Measurements from ENCODE around the gene PSD4. TPM values are rescaled to one million over a fixed set of nuclear protein-coding genes. Genes with fewer than 3 reads are reported as not detected.

PSD4 gene
- total RNA-seq, 1 donor from 2014 or later = 1.6 TPM

GRCh38 chr2:113144259-113144658 is 29.5 kb upstream of the PSD4 start:
- no peaks in the 10 kb centered on the region for H3K36me3 ChIP-seq (ENCODE audit: control insufficient read depth in 3 of 3, insufficient read depth in 3 of 3, low read length in 3 of 3)
- H3K4me1 ChIP-seq (ENCODE audit: control insufficient read depth in 3 of 3, insufficient read depth in 3 of 3, low read length in 3 of 3) = no peaks in the 10 kb centered on the region
- H3K9me3 ChIP-seq (ENCODE audit: control insufficient read depth in 3 of 3, low read length in 3 of 3) = no peaks in the 10 kb centered on the region
- H3K27ac ChIP-seq (ENCODE audit: low read depth, low read length) = no peak overlapping the region
- H3K9ac ChIP-seq (ENCODE audit: low read depth in 1 of 3, low read length in 3 of 3) = no peak overlapping the region
- no peak overlapping the region for H3K4me3 ChIP-seq (ENCODE audit: low read length in 3 of 3)
- H3K27me3 ChIP-seq (ENCODE audit: control insufficient read depth in 3 of 3, insufficient read depth in 3 of 3, low read length in 3 of 3) = no peaks in the 10 kb centered on the region

- H3K9me3 ChIP-seq (ENCODE audit: control insufficient read depth in 3 of 3, low read length in 3 of 3) = no peaks in the 10 kb centered on the region
Observed at GRCh38 chr2:113148606-113149552, 24.9 kb upstream of the PSD4 start.

GRCh38 chr2:113149553-113150257 is 24.1 kb upstream of the PSD4 start:
- Histone ChIP-seq H3K27ac (ENCODE audit: low read depth, low read length) (no peak overlapping the region), H3K36me3 (ENCODE audit: control insufficient read depth in 3 of 3, insufficient read depth in 3 of 3, low read length in 3 of 3) (no peaks in the 10 kb centered on the region), H3K9ac (ENCODE audit: low read depth in 1 of 3, low read length in 3 of 3) (no peak overlapping the region), H3K4me3 (ENCODE audit: low read length in 3 of 3) (no peak overlapping the region), H3K27me3 (ENCODE audit: control insufficient read depth in 3 of 3, insufficient read depth in 3 of 3, low read length in 3 of 3) (no peaks in the 10 kb centered on the region), H3K9me3 (ENCODE audit: control insufficient read depth in 3 of 3, low read length in 3 of 3) (no peaks in the 10 kb centered on the region), H3K4me1 (ENCODE audit: control insufficient read depth in 3 of 3, insufficient read depth in 3 of 3, low read length in 3 of 3) (no peaks in the 10 kb centered on the region)

More at GRCh38 chr2:113148606-113149552, 24.9 kb upstream of the PSD4 start:
- H3K27me3 ChIP-seq (ENCODE audit: control insufficient read depth in 3 of 3, insufficient read depth in 3 of 3, low read length in 3 of 3) = no peaks in the 10 kb centered on the region
- no peak overlapping the region for H3K9ac ChIP-seq (ENCODE audit: low read depth in 1 of 3, low read length in 3 of 3)
- H3K36me3 ChIP-seq (ENCODE audit: control insufficient read depth in 3 of 3, insufficient read depth in 3 of 3, low read length in 3 of 3) = no peaks in the 10 kb centered on the region
- H3K4me3 ChIP-seq (ENCODE audit: low read length in 3 of 3) = no peak overlapping the region
- no peak overlapping the region for H3K27ac ChIP-seq (ENCODE audit: low read depth, low read length)
- H3K4me1 ChIP-seq (ENCODE audit: control insufficient read depth in 3 of 3, insufficient read depth in 3 of 3, low read length in 3 of 3) = no peaks in the 10 kb centered on the region

GRCh38 chr2:113150258-113150601 is 23.5 kb upstream of the PSD4 start:
- no peaks in the 10 kb centered on the region for H3K4me1 ChIP-seq (ENCODE audit: control insufficient read depth in 3 of 3, insufficient read depth in 3 of 3, low read length in 3 of 3)
- H3K36me3 ChIP-seq (ENCODE audit: control insufficient read depth in 3 of 3, insufficient read depth in 3 of 3, low read length in 3 of 3) = no peaks in the 10 kb centered on the region
- no peak overlapping the region for H3K9ac ChIP-seq (ENCODE audit: low read depth in 1 of 3, low read length in 3 of 3)
- H3K27ac ChIP-seq (ENCODE audit: low read depth, low read length) = no peak overlapping the region
- no peaks in the 10 kb centered on the region for H3K9me3 ChIP-seq (ENCODE audit: control insufficient read depth in 3 of 3, low read length in 3 of 3)
- H3K27me3 ChIP-seq (ENCODE audit: control insufficient read depth in 3 of 3, insufficient read depth in 3 of 3, low read length in 3 of 3) = no peaks in the 10 kb centered on the region
- no peak overlapping the region for H3K4me3 ChIP-seq (ENCODE audit: low read length in 3 of 3)

GRCh38 chr2:113155331-113155730 is 18.4 kb upstream of the PSD4 start:
- no peak overlapping the region for H3K9ac ChIP-seq (ENCODE audit: low read depth in 1 of 3, low read length in 3 of 3)
- H3K27ac ChIP-seq (ENCODE audit: low read depth, low read length) = no peak overlapping the region
- H3K36me3 ChIP-seq (ENCODE audit: control insufficient read depth in 3 of 3, insufficient read depth in 3 of 3, low read length in 3 of 3) = no peaks in the 10 kb centered on the region
- H3K27me3 ChIP-seq (ENCODE audit: control insufficient read depth in 3 of 3, insufficient read depth in 3 of 3, low read length in 3 of 3) = peaks cover 9 to 20% (median 11%) of the 10 kb centered on the region in 3 donors
- no peak overlapping the region for H3K4me3 ChIP-seq (ENCODE audit: low read length in 3 of 3)
- no peaks in the 10 kb centered on the region for H3K9me3 ChIP-seq (ENCODE audit: control insufficient read depth in 3 of 3, low read length in 3 of 3)
- peaks cover 0 to 5% (median 0%) of the 10 kb centered on the region in 3 donors for H3K4me1 ChIP-seq (ENCODE audit: control insufficient read depth in 3 of 3, insufficient read depth in 3 of 3, low read length in 3 of 3)

GRCh38 chr2:113156278-113157117 is 17.3 kb upstream of the PSD4 start:
- no peak overlapping the region for H3K27ac ChIP-seq (ENCODE audit: low read depth, low read length)
- no peaks in the 10 kb centered on the region for H3K36me3 ChIP-seq (ENCODE audit: control insufficient read depth in 3 of 3, insufficient read depth in 3 of 3, low read length in 3 of 3)
- H3K27me3 ChIP-seq (ENCODE audit: control insufficient read depth in 3 of 3, insufficient read depth in 3 of 3, low read length in 3 of 3) = peaks cover 9 to 20% (median 11%) of the 10 kb centered on the region in 3 donors
- peaks cover 0 to 5% (median 0%) of the 10 kb centered on the region in 3 donors for H3K4me1 ChIP-seq (ENCODE audit: control insufficient read depth in 3 of 3, insufficient read depth in 3 of 3, low read length in 3 of 3)
- no peak overlapping the region for H3K4me3 ChIP-seq (ENCODE audit: low read length in 3 of 3)
- H3K9me3 ChIP-seq (ENCODE audit: control insufficient read depth in 3 of 3, low read length in 3 of 3) = no peaks in the 10 kb centered on the region
- no peak overlapping the region for H3K9ac ChIP-seq (ENCODE audit: low read depth in 1 of 3, low read length in 3 of 3)

- Histone ChIP-seq H3K4me1 (ENCODE audit: control insufficient read depth in 3 of 3, insufficient read depth in 3 of 3, low read length in 3 of 3) (peaks cover 0 to 5% (median 0%) of the 10 kb centered on the region in 3 donors), H3K36me3 (ENCODE audit: control insufficient read depth in 3 of 3, insufficient read depth in 3 of 3, low read length in 3 of 3) (no peaks in the 10 kb centered on the region), H3K9ac (ENCODE audit: low read depth in 1 of 3, low read length in 3 of 3) (no peak overlapping the region), H3K27me3 (ENCODE audit: control insufficient read depth in 3 of 3, insufficient read depth in 3 of 3, low read length in 3 of 3) (peaks cover 9 to 20% (median 11%) of the 10 kb centered on the region in 3 donors), H3K4me3 (ENCODE audit: low read length in 3 of 3) (peak overlapping the region in 2 of 3 donors; percentile 24 to 45), H3K9me3 (ENCODE audit: control insufficient read depth in 3 of 3, low read length in 3 of 3) (no peaks in the 10 kb centered on the region), H3K27ac (ENCODE audit: low read depth, low read length) (no peak overlapping the region)
Observed at GRCh38 chr2:113157118-113157896, 16.5 kb upstream of the PSD4 start.

GRCh38 chr2:113157897-113158753 is 15.6 kb upstream of the PSD4 start:
- H3K4me1 ChIP-seq (ENCODE audit: control insufficient read depth in 3 of 3, insufficient read depth in 3 of 3, low read length in 3 of 3) = peaks cover 0 to 5% (median 0%) of the 10 kb centered on the region in 3 donors
- no peaks in the 10 kb centered on the region for H3K9me3 ChIP-seq (ENCODE audit: control insufficient read depth in 3 of 3, low read length in 3 of 3)
- H3K36me3 ChIP-seq (ENCODE audit: control insufficient read depth in 3 of 3, insufficient read depth in 3 of 3, low read length in 3 of 3) = no peaks in the 10 kb centered on the region
- peaks cover 9 to 20% (median 11%) of the 10 kb centered on the region in 3 donors for H3K27me3 ChIP-seq (ENCODE audit: control insufficient read depth in 3 of 3, insufficient read depth in 3 of 3, low read length in 3 of 3)
- no peak overlapping the region for H3K27ac ChIP-seq (ENCODE audit: low read depth, low read length)
- peak overlapping the region in 1 of 3 donors; percentile 24 for H3K4me3 ChIP-seq (ENCODE audit: low read length in 3 of 3)
- H3K9ac ChIP-seq (ENCODE audit: low read depth in 1 of 3, low read length in 3 of 3) = no peak overlapping the region

Data from skeletal muscle tissue (tissue), 4 donors.